Measurements from ENCODE around the gene DSC3.
"Not testable (repeated sequence)": the region's sequence is repeated elsewhere in the genome, so short reads cannot be mapped to it uniquely, and the experiment has no call there.

Gene DSC3

GRCh38 chr18:31041271-31042083, 1.1 kb downstream of the DSC3 start:
- no peak for DNase-seq (ENCODE audit: low read depth)

DNA sequence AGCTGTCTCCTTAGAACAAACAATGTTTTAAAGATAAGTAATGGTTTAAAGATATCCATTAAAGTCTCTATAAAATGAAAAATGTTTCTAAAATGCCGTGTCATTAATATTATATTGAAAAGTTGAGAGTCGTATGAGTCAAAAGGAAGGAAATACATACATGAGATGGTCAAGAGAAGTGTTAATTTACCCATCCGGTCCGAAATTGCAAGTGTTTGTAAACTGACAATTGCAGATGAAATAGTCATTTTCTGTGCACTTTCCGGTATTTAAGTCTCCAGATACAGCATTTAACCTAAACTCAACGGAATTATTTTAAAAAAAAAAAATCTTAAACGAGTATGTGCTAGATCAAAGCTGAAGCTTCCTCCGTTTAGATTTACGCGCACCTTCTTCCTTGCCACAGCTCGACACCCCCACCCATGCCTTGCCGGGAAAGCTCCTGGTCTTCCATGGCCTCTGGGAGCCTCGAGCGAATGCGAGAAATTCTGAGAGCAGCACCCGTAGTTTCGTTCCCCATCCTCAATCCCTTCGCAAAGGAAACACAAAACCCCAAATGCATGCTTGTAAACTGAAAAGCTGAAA, 1.8 kb downstream of the DSC3 start:
- DNase-seq (ENCODE audit: low read depth), result no peak

DNA sequence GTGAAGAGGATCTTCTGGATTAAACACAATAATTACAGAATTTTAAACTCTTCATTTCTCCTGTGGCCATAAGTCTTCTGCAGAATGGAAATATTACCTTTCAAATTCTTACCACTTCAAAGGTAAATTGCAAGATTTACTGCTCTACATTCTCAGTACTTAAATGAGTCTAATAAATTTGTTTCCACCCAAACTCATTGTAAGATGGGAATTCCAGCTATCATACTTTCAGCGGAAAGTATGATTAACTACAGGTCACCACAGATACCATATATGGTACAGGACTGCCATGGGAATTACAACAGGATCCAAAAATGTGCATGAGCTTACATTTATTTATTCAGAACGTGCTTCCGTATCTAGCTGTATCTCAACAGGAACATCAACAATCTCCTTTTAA, 3.1 kb downstream of the DSC3 start:
- no peak for DNase-seq (ENCODE audit: low read depth)

- DNase-seq (ENCODE audit: low read depth), result not testable (repeated sequence)
Observed at GRCh38 chr18:31037686-31038085, 4.9 kb downstream of the DSC3 start.

- no peak for DNase-seq (ENCODE audit: low read depth)
Observed at GRCh38 chr18:31034541-31034940, 8.0 kb downstream of the DSC3 start.

DNA sequence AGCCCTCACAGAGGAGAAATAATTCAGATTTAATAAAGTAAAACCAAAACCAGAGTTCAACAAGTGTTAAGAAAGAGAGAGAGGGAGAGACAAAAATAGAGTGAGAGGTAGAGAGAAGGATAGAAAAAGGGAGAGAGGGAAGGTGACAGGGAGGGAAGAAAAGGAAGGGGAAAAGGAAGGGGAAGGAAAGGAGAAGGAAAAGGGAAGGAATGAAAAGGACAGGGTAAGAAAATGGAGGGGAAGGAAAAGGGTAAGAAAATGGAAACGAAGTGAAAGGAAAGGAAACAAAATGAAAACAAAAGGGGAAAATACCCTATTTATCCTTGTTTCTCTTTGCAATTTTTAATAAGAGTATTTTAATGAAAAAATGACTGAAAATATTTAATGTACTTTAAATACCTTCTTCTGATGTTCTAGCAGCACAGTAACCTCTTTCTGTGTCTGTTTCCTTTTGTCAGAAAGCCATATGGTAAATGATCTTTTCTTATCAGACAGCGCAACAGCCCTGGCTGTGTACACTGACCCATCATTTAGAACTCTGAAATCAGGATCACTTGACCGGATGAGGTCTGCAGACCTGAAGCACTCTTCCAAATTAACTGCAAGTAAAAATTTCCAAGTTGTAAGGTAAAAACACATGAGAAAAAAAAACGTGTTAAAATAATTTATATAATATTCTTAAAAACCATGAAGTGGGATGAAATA, 11.8 kb downstream of the DSC3 start:
- DNase-seq (ENCODE audit: low read depth), result no peak

DNA sequence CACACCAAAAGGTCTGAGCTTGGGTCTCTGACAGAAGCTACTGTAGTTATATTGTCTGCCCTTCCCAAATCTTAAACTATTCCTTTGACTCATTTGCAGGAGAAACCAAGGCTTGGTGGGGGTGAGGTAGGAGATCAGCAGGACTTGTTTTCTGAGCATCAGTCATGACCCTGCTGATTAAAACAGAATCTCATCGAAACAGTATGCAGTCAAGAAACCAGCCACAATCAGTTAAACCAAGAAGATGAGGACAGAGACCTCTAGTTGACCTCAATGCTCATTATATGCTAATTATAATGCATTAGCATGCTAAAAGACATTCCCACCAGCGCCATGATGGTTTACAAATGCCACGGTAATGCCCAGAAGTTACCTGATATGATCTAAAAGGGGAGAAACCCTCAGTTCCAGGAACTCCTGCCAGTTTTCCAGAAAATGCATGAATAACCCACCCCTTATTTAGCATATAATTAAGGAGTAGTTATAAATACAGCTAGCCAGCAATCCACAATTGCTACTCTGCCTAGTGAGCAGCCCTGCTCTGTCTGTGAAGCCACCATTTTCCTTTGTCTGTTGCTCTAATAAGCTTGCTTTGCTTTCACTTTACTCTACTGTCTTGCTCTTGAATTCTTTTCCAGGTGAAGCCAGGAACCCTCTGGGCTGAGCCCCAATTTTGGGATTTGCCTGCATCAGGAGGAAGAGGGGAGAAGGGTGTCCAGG, 26.7 kb downstream of the DSC3 start:
- no peak for DNase-seq (ENCODE audit: low read depth)

DNA sequence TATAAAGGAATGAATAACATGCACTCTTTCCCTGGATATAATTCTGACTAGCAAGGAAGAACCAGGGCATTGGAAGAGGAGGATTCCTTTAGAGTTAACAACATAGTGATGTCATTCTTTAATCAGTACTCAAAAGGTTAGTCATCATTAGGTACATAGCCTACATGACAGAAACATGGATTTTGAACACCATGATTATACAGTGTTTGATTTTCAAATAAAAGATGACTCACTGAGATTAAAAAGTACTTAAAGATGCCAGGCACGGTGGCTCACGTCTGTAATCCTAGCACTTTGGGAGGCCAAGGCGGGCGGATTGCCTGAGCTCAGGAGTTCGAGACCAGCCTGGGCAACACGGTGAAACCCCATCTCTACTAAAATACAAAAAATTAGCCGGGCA, 31.1 kb downstream of the DSC3 start:
- not testable (repeated sequence) for DNase-seq (ENCODE audit: low read depth)

GRCh38 chr18:31010601-31011000, 31.9 kb downstream of the DSC3 start:
- DNase-seq (ENCODE audit: low read depth), result no peak

DNA sequence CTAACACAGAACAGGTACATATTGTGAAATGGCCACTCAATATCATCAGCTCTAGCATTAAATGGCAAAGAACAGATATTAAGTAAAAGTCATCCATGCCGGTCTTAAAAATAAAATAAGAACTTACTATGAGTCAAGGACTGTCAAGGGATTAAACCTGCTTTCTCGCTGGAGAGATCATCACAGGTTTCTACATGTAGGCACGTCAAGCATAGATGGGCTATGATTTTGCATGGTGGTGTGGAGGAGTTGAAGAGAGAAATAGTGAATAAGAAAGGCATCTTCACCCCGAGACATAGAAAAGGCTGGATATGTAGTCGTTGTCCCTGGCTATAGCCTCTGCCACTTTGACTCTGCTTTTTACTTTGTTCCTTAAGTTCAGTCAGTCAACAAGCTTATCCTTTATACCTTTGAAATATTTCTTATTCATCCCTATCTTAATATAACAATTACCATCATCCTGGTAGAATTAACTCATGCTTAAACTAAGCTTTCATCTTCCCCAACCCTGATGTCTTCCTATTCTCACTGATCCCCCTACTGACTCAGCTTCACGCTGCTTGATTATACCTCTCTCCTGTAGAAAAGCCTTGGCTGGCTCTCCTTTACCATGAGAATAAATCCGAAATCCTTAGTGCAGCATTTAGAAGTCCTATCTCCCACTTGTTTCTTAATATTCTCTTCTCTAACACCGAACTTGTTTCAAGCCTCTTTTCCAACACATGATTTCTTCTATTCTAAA, 42.5 kb downstream of the DSC3 start:
- no peak for DNase-seq (ENCODE audit: low read depth)

- no peak for DNase-seq (ENCODE audit: low read depth)
Observed at GRCh38 chr18:30999186-30999585, 43.4 kb downstream of the DSC3 start.

DNA sequence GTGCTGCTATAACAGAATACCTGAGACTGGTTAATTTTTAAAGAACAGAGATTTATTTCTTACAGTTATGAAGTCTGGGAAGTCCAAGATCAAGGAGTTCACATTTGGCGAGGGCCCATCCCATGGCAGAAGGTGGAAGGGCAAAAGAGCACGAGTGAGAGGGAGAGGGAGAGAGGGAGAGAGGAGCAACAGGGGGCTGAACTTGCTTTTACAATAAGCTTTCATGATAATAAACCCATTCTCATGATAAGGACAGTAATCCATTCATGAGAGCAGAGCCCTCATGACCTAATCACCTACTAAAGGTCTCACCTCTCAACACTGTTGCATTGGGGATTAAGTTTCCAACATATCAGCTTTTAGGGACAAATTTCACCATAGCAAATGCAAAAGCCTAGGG, 45.3 kb downstream of the DSC3 start:
- DNase-seq (ENCODE audit: low read depth), result no peak

DNA sequence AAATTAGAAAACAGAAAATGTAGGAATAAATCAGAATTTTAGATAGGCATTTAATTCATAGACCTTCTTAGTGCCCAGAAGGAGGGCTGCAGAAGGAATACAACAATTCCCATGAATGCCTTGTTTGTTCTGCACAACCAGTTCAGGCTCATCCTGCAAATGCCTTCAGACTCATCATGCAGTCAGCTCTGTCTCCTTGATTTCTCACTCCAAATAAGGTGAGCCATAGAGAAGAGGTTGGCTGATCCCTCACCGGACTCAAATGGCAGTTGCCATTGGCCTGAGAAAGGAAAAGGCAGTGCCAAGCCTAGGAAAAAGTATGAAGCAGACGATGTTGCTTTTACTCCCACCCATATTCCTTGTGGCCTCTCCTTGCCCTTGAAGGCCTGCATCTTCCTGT, 50.3 kb downstream of the DSC3 start:
- no peak for DNase-seq (ENCODE audit: low read depth)

- DNase-seq (ENCODE audit: low read depth), result no peak
Observed at GRCh38 chr18:30991397-30991796, 51.1 kb downstream of the DSC3 start.

- DNase-seq (ENCODE audit: low read depth), result no peak
Observed at GRCh38 chr18:30989141-30989540, 53.4 kb downstream of the DSC3 start.

DNA sequence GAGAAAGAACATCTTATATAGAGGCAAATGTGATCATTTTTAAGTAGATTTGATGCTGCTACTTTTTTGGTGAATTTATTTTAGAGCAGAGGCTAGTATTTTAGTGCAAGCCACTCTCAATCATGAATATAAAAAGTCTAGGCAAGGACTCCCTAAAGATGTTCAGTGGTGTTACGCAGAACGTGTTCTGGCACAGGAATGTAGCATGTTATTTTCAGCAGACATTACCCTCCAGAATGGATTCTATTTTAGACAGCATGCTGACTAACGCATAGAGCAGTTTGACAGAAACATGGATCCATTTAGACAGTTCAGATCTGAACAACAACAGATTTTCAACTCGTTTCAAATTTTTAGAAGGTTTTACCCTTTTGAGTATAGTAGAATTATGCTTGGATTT, 54.1 kb downstream of the DSC3 start:
- DNase-seq (ENCODE audit: low read depth), result no peak

DNA sequence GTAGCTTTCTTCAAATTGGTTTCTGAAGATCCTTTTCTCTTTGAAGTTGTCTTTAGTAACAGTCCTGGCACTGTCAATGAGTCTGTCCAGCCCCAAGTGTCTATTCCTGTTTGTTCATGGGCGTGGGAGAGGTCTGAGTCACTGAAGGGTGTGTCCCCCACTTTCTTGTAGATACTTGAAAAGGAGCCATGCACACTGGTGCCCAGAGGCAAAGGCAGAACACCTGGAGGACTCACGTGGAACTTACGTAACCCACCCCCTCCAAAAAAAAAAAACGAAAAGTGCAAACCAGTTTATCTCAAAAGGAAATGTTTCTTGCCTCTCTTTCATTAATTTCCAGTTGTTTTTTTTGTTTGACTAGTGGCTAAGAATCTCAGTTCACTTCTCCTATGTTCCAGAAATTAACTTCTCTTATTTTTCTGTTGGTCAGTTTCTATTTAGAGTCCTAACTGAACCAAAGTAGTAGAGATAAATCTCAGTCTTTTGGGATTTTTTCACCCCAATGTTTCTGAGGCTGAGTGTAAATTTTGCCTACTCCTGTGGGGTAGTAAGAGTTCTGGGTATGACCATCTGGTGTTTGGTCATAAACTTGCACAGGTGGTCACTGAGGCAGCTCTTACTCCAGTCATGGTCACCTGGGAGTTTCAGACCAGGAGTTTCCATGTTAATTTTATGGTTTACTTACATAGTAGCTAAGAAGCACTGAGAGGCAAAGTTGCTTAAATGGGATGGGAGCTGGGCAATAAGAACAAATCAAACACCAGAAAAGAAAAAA, 54.9 kb downstream of the DSC3 start:
- DNase-seq (ENCODE audit: low read depth), result no peak

DNA sequence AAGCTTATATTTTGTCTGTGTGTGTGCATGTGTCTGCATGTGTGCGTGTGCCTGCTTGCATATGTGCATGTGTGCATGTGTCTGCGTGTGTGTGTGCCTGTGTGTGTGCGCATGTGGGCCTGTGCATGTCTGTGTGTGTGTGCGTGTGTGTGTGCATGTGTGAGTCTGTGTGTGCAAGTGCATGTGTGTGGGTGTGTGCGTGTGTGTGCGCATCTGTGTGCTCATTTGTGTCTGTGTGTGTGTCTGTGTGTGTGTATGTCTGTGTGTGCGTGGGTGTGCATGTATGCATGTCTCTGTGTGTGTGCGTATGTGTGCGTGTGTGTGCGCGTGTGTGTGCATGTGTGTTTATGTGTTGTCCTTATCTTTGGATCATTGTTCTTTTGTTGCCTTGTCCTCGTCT, 56.8 kb downstream of the DSC3 start:
- no peak for DNase-seq (ENCODE audit: low read depth)

GRCh38 chr18:30982285-30982992, 60.1 kb downstream of the DSC3 start:
- DNase-seq (ENCODE audit: low read depth), result no peak

- DNase-seq (ENCODE audit: low read depth), result not testable (repeated sequence)
Observed at GRCh38 chr18:30978091-30978490, 64.5 kb downstream of the DSC3 start.
